Cardiac fibroblast (primary cell): ENCODE measurements around the gene TPCN2.

Experiments used
- DNase-seq, 2 donors: peaks; one replicate each; pipeline versions ENCODE4 v3.0.0 to v3.0.0-alpha.2; 2010; ENCODE audit warnings: low read depth in 2 of 2
- H3K4me3 ChIP-seq, 2 donors: replicated peaks in 1 of 2; 1 replicate in 1 of 2; 2 replicates in 1 of 2; pipeline ENCODE4 v1.5.1; 2011; ENCODE audit warnings: low read depth in 2 of 2, low read length in 2 of 2, mild to moderate bottlenecking in 2 of 2, moderate library complexity in 1 of 2
- CTCF ChIP-seq: IDR thresholded peaks from one replicate; pipeline ENCODE4 v1.5.1; 2011; ENCODE audit warnings: low read depth, mild to moderate bottlenecking, low read length, inconsistent platforms

TPCN2 gene

GRCh38 chr11:69155302-69156234 lies 106.8 kb downstream of the TPCN2 start, which contains the start of gene SMIM38:
SMIM38 (plus strand) TSS chr11:69155935; CDS start chr11:69157847, 1,912 bp downstream.
- H3K4me3 ChIP-seq, result no peak within 1 kb of the TSS
- DNase-seq, result no peak
- TF ChIP-seq CTCF, result no peak

DNA sequence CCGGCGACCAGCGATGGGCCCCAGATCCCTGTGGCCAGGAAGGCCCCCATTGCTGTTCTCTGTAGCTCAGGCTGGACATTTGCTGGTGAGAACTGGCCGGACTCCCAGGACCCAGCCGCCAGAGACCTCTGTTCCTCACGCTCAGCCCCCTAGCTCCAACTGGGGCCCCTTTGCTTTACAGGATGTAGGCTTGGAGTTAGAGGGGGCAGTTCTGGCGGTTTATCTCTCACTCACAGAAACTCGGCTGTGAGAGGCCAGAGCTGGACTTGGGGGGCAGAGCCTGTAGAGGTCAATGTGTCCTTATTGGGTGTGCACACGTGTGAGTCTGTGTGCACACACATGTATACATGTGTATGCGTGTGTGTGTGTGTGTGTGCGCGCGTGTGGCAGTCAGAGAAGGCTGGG lies 107.5 kb downstream of the TPCN2 start:
- TF ChIP-seq CTCF, result no peak
- DNase-seq, result peak in 1 of 2 donors; percentile 13
- no peak overlapping the region for H3K4me3 ChIP-seq

DNA sequence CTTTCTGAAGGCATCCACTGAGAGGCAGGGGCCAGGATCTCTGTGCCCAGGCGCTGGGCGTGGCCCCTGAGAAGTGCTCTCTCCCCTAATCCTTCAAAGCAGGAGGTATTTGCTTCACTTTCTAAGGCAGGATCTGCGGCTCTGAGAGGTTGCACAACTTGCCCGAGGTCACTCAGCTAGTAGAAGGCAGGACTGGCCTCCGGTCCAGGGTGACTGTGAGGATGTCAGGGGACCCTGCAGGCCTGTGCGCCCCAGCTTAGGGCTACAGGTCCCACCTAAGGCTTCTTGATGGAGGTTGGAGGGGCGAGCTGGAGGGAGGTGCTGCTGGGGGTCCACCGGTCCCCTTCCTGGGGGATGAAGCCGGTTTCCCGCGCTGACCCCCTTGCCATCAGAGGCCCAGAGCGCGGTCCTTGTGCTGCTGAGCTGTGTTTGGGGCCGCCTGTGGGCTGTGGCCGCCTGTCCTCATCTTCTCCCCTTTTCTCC lies 108.0 kb downstream of the TPCN2 start:
- H3K4me3 ChIP-seq, result no peak overlapping the region
- peak; percentile 48 to 51 for DNase-seq
- no peak for TF ChIP-seq CTCF

- DNase-seq, result peak; percentile 43 to 59
- no peak overlapping the region for H3K4me3 ChIP-seq
- TF ChIP-seq CTCF, result no peak
Measured at GRCh38 chr11:69157156-69157821, 108.6 kb downstream of the TPCN2 start.

GRCh38 chr11:69157822-69158231 lies 109.1 kb downstream of the TPCN2 start:
- no peak for TF ChIP-seq CTCF
- no peak for DNase-seq
- H3K4me3 ChIP-seq, result no peak overlapping the region

GRCh38 chr11:69158301-69159149 lies 109.8 kb downstream of the TPCN2 start:
- TF ChIP-seq CTCF, result no peak
- H3K4me3 ChIP-seq, result no peak overlapping the region
- DNase-seq, result no peak
